Caki2 (cell line): ENCODE results near the gene ZXDA. TPM values are rescaled to one million over a fixed set of nuclear protein-coding genes. Genes with fewer than 3 reads are reported as not detected.

Experiments
- DNase-seq: peaks from one replicate; pipeline ENCODE4 v3.0.0-alpha.2; 2015; ENCODE audit warnings: low read depth
- in situ Hi-C: cut with HindIII; loops from 2 replicates; pipeline ENCODE4 v1.10.0; 2016; ENCODE audit warnings: low sequenced_read_pairs, low pct_unique_long_range_greater_than_20kb, mixed read lengths
- total RNA-seq: library from RNA; depleted of rRNA; stranded (reverse); fragments of >200 nt; shearing (Covaris generic); gene quantifications from 2 replicates; pipeline ENCODE4 v1.2.3, GENCODE V29; 2014; ENCODE audit warnings: low replicate concordance; rRNA removed

The ZXDA gene
- total RNA-seq, 1 experiment from 2014 or later, result 2.8 TPM

DNA sequence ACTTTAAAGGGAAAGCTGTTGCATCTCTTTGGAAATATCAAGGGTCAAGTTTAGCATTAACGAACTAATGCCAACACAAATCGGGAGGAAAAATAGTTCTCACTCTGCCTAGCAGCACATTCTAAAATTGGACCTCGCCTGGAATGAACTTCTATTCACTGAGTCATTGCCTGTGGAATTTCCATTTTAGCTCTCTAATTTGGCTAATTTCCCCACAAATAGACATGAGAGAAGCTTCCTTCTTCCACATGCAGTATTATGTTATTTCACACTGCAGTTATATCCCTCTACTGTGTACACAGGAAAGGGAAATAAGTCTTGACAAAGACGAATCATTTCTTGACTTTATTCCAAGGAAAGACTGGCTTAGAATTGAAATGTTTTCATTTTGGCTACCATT, 9.3 kb downstream of the ZXDA start:
- no peak for DNase-seq
- in situ Hi-C loops, result no loop called here

DNA sequence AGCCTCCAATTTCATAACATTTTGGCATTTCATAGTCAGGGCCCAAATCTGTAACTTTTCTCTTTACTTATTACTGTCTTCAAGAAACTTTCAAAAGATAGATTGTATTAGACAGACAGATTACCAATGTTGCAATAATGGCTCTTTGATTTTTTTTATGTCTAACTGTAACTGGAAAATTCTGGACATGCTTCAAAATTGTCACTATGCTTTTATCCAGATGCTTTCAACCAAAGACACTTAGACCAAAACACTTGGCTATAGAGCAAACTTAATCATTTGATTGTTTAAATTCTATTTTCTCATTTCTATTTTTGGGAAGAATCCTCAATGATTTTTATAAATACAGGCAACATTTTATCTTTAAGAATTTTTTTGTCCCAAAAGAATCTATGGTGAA, 10.4 kb downstream of the ZXDA start:
- in situ Hi-C loops, result no loop called here
- DNase-seq, result no peak

DNA sequence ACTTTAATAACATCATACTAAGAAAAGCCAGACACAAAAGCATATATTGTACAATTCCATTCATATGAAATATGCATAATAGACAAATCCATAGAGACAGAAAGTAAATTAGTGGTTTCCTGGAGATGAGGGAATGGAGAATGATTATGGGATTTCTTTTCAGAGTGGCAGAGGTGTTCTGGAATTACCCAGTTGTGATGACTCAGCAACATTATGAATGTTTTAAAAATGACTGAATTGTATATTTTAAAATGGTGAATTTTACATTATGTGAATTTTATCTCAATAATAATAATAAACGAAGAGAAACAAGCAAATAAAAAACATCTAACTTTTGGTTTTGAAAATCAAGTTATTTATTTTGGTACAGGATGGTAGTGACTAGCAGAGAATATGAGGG, 11.2 kb downstream of the ZXDA start:
- DNase-seq, result no peak
- in situ Hi-C loops, result no loop called here

DNA sequence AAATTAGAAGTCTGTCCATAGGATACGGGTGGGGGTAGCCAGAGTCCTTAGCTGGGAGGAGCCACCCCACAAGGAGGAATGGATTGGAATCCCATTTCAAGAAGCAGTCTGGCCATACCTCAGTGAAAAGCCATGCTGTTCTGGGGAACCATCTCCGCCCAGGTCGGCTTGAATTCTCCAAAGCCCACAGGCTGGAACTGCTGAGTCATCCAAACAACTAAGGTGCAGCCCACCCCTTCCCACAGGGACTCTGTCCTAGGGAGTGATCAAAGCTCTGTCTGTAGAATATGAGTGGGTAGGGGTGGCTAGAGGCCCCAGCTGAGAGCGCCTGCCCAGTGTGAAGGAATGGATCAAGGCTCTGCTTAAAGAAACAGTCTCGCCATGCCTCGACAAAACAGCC, 38.8 kb downstream of the ZXDA start:
- DNase-seq, result no peak
- in situ Hi-C loops, result no loop called here

Other genes with a start within 250 kb of the ZXDA start
- not detected in 2 replicates for gene NLRP2B, start 230.2 kb downstream of the ZXDA start, total RNA-seq